ENCODE measurements around the gene CATSPERB.
"Not testable (repeated sequence)": the region's sequence is repeated elsewhere in the genome, so short reads cannot be mapped to it uniquely, and the experiment has no call there.

CATSPERB gene

DNA sequence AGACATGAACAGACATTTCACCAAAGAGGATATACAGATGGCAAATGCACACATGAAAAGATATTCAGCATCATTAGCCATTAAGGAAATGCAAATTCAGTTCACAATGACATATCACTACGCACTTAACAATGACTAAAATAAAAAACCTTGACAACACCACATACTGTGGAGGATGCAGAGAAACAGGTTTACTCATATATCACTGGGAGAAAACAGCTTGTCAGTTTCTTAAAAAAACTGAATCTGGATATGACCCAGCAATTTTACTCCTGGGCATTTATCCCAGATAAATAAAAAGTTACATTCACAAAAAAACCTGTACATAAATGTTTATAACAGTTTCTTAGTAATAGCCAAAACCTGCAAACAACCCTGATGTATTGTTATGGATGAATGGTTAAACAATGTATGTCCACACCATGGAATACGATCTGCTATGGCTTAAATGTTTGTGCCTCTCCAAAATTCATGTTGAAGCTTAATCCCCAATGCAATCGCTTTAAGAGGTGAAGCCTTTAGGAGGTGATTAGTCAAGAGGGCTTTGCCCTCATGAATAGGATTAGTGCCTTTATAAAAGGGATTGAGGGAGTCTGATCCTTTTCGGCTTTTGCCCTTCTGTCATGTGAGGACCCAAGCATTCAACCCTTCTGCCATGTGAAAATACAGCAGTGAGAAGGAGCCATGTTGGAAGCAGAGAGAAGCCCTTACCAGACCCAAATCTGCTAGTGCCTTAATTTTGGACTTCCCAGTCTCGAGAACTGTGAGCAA lies 185.8 kb downstream of the CATSPERB start:
- no peak overlapping the region for H3K4me2 ChIP-seq (ENCODE audit: insufficient read depth, low read length, poor library complexity, severe bottlenecking)
- H2BK12ac ChIP-seq (ENCODE audit: low read length), result no peak overlapping the region
- H3K27ac ChIP-seq (replicated peaks; ENCODE audit: low read length), result no peak overlapping the region
- no peak overlapping the region for H3K4ac ChIP-seq (ENCODE audit: low read length)
- no peak overlapping the region for H3K14ac ChIP-seq (ENCODE audit: low read length)
- H3K4me3 ChIP-seq (ENCODE audit: low read length in 2 of 2), result no peak overlapping the region
- H3K4me1 ChIP-seq (ENCODE audit: control insufficient read depth in 2 of 2, insufficient read depth in 1 of 2, low read depth in 1 of 2, low read length in 2 of 2), result no peaks in the 10 kb centered on the region
- H3K9ac ChIP-seq (ENCODE audit: low read depth, low read length, poor library complexity), result no peak overlapping the region
- H4K8ac ChIP-seq (ENCODE audit: low read depth, low read length), result no peak overlapping the region
- DNase-seq (ENCODE audit: low spot score), result peak; percentile 33
- H3K27me3 ChIP-seq (ENCODE audit: control insufficient read depth in 3 of 3, insufficient read depth in 3 of 3, low read depth in 1 of 3, low read length in 3 of 3), result no peaks in the 10 kb centered on the region
- no peak overlapping the region for H2BK15ac ChIP-seq (ENCODE audit: low read length)
- H3K9me3 ChIP-seq (replicated peaks in 1 of 2; ENCODE audit: control insufficient read depth in 2 of 2, insufficient read depth in 1 of 2, low read depth in 1 of 2, low read length in 2 of 2), result peaks cover 0 to 2% of the 10 kb centered on the region in 2 donors
- no peaks in the 10 kb centered on the region for H3K36me3 ChIP-seq (replicated peaks in 1 of 2; ENCODE audit: control insufficient read depth in 2 of 2, insufficient read depth in 2 of 2, low read length in 2 of 2)
- no CpG with 5 or more reads among the region's 5 CpGs for WGBS, 2 donors (ENCODE audit: extremely low coverage in 2 of 2, insufficient read length in 2 of 2, insufficient replicate concordance in 1 of 2)
- no peak overlapping the region for H3K23ac ChIP-seq (ENCODE audit: low read depth, low read length, poor library complexity)
- no peaks in the 10 kb centered on the region for H3K79me1 ChIP-seq (ENCODE audit: low read depth, low read length)
- H2BK5ac ChIP-seq (ENCODE audit: low read length), result no peak overlapping the region
- no peak overlapping the region for H4K91ac ChIP-seq (ENCODE audit: low read depth, low read length, poor library complexity)
- no peak overlapping the region for H3K18ac ChIP-seq (ENCODE audit: low read length)
- no peak overlapping the region for H2AK5ac ChIP-seq (ENCODE audit: low read depth, low read length)
- no peak overlapping the region for H2BK120ac ChIP-seq (ENCODE audit: low read depth, low read length)
- no peak overlapping the region for H2AFZ ChIP-seq (ENCODE audit: low read length)

GRCh38 chr14:91545204-91545603 lies 186.7 kb downstream of the CATSPERB start:
- H3K27ac ChIP-seq (replicated peaks; ENCODE audit: low read length), result no peak overlapping the region
- H4K91ac ChIP-seq (ENCODE audit: low read depth, low read length, poor library complexity), result no peak overlapping the region
- H3K9me3 ChIP-seq (replicated peaks in 1 of 2; ENCODE audit: control insufficient read depth in 2 of 2, insufficient read depth in 1 of 2, low read depth in 1 of 2, low read length in 2 of 2), result peaks cover 0 to 3% of the 10 kb centered on the region in 2 donors
- no peak overlapping the region for H2BK12ac ChIP-seq (ENCODE audit: low read length)
- no peak overlapping the region for H2AK5ac ChIP-seq (ENCODE audit: low read depth, low read length)
- no peak overlapping the region for H3K23ac ChIP-seq (ENCODE audit: low read depth, low read length, poor library complexity)
- no peaks in the 10 kb centered on the region for H3K36me3 ChIP-seq (replicated peaks in 1 of 2; ENCODE audit: control insufficient read depth in 2 of 2, insufficient read depth in 2 of 2, low read length in 2 of 2)
- no peak overlapping the region for H3K4me2 ChIP-seq (ENCODE audit: insufficient read depth, low read length, poor library complexity, severe bottlenecking)
- no peak overlapping the region for H2BK5ac ChIP-seq (ENCODE audit: low read length)
- H3K4ac ChIP-seq (ENCODE audit: low read length), result no peak overlapping the region
- no peak overlapping the region for H4K8ac ChIP-seq (ENCODE audit: low read depth, low read length)
- no peaks in the 10 kb centered on the region for H3K4me1 ChIP-seq (ENCODE audit: control insufficient read depth in 2 of 2, insufficient read depth in 1 of 2, low read depth in 1 of 2, low read length in 2 of 2)
- H3K4me3 ChIP-seq (ENCODE audit: low read length in 2 of 2), result no peak overlapping the region
- H3K9ac ChIP-seq (ENCODE audit: low read depth, low read length, poor library complexity), result no peak overlapping the region
- no peaks in the 10 kb centered on the region for H3K79me1 ChIP-seq (ENCODE audit: low read depth, low read length)
- no peak overlapping the region for H3K14ac ChIP-seq (ENCODE audit: low read length)
- no peaks in the 10 kb centered on the region for H3K27me3 ChIP-seq (ENCODE audit: control insufficient read depth in 3 of 3, insufficient read depth in 3 of 3, low read depth in 1 of 3, low read length in 3 of 3)
- no peak overlapping the region for H2BK120ac ChIP-seq (ENCODE audit: low read depth, low read length)
- no peak for DNase-seq (ENCODE audit: low spot score)
- H2BK15ac ChIP-seq (ENCODE audit: low read length), result no peak overlapping the region
- no peak overlapping the region for H3K18ac ChIP-seq (ENCODE audit: low read length)
- H2AFZ ChIP-seq (ENCODE audit: low read length), result no peak overlapping the region

GRCh38 chr14:91536327-91536726 lies 195.6 kb downstream of the CATSPERB start:
- Histone ChIP-seq H2AK5ac (ENCODE audit: low read depth, low read length) (no peak overlapping the region), H3K18ac (ENCODE audit: low read length) (no peak overlapping the region), H3K27ac (replicated peaks; ENCODE audit: low read length) (no peak overlapping the region), H2BK15ac (ENCODE audit: low read length) (no peak overlapping the region), H2BK12ac (ENCODE audit: low read length) (no peak overlapping the region), H3K14ac (ENCODE audit: low read length) (no peak overlapping the region), H3K27me3 (ENCODE audit: control insufficient read depth in 3 of 3, insufficient read depth in 3 of 3, low read depth in 1 of 3, low read length in 3 of 3) (no peaks in the 10 kb centered on the region), H3K36me3 (replicated peaks in 1 of 2; ENCODE audit: control insufficient read depth in 2 of 2, insufficient read depth in 2 of 2, low read length in 2 of 2) (no peaks in the 10 kb centered on the region), H3K4me3 (ENCODE audit: low read length in 2 of 2) (no peak overlapping the region), H2AFZ (ENCODE audit: low read length) (no peak overlapping the region), H3K79me1 (ENCODE audit: low read depth, low read length) (no peaks in the 10 kb centered on the region), H3K9me3 (replicated peaks in 1 of 2; ENCODE audit: control insufficient read depth in 2 of 2, insufficient read depth in 1 of 2, low read depth in 1 of 2, low read length in 2 of 2) (peaks cover 0 to 6% of the 10 kb centered on the region in 2 donors), H4K8ac (ENCODE audit: low read depth, low read length) (no peak overlapping the region), H3K4me2 (ENCODE audit: insufficient read depth, low read length, poor library complexity, severe bottlenecking) (no peak overlapping the region), H3K4me1 (ENCODE audit: control insufficient read depth in 2 of 2, insufficient read depth in 1 of 2, low read depth in 1 of 2, low read length in 2 of 2) (no peaks in the 10 kb centered on the region), H4K91ac (ENCODE audit: low read depth, low read length, poor library complexity) (no peak overlapping the region), H3K9ac (ENCODE audit: low read depth, low read length, poor library complexity) (no peak overlapping the region), H3K4ac (ENCODE audit: low read length) (no peak overlapping the region), H2BK5ac (ENCODE audit: low read length) (no peak overlapping the region), H3K23ac (ENCODE audit: low read depth, low read length, poor library complexity) (no peak overlapping the region), H2BK120ac (ENCODE audit: low read depth, low read length) (no peak overlapping the region)
- DNase-seq (ENCODE audit: low spot score), result no peak
- WGBS, 2 donors (ENCODE audit: extremely low coverage in 2 of 2, insufficient read length in 2 of 2, insufficient replicate concordance in 1 of 2), result no CpG with 5 or more reads among the region's 3 CpGs

GRCh38 chr14:91534059-91534458 lies 197.8 kb downstream of the CATSPERB start:
- not testable (repeated sequence) for H4K91ac ChIP-seq (ENCODE audit: low read depth, low read length, poor library complexity); H3K23ac ChIP-seq (ENCODE audit: low read depth, low read length, poor library complexity); H3K9ac ChIP-seq (ENCODE audit: low read depth, low read length, poor library complexity); H3K4me3 ChIP-seq (ENCODE audit: low read length in 2 of 2); H3K27me3 ChIP-seq (ENCODE audit: control insufficient read depth in 3 of 3, insufficient read depth in 3 of 3, low read depth in 1 of 3, low read length in 3 of 3); H3K79me1 ChIP-seq (ENCODE audit: low read depth, low read length); H3K36me3 ChIP-seq (replicated peaks in 1 of 2; ENCODE audit: control insufficient read depth in 2 of 2, insufficient read depth in 2 of 2, low read length in 2 of 2); H3K9me3 ChIP-seq (replicated peaks in 1 of 2; ENCODE audit: control insufficient read depth in 2 of 2, insufficient read depth in 1 of 2, low read depth in 1 of 2, low read length in 2 of 2); H2BK120ac ChIP-seq (ENCODE audit: low read depth, low read length); DNase-seq (ENCODE audit: low spot score); H2AFZ ChIP-seq (ENCODE audit: low read length); H3K4ac ChIP-seq (ENCODE audit: low read length); H2BK12ac ChIP-seq (ENCODE audit: low read length); H3K18ac ChIP-seq (ENCODE audit: low read length); H2BK5ac ChIP-seq (ENCODE audit: low read length); H3K4me1 ChIP-seq (ENCODE audit: control insufficient read depth in 2 of 2, insufficient read depth in 1 of 2, low read depth in 1 of 2, low read length in 2 of 2); H3K14ac ChIP-seq (ENCODE audit: low read length); H2AK5ac ChIP-seq (ENCODE audit: low read depth, low read length); H3K4me2 ChIP-seq (ENCODE audit: insufficient read depth, low read length, poor library complexity, severe bottlenecking); H4K8ac ChIP-seq (ENCODE audit: low read depth, low read length); H2BK15ac ChIP-seq (ENCODE audit: low read length); H3K27ac ChIP-seq (replicated peaks; ENCODE audit: low read length)
- no CpG with 5 or more reads among the region's 5 CpGs for WGBS, 2 donors (ENCODE audit: extremely low coverage in 2 of 2, insufficient read length in 2 of 2, insufficient replicate concordance in 1 of 2)
